Activated T-helper 1 cell treated with Interleukin-2 at 50 U/mL for 16 hours (primary cell): ENCODE data around the gene LGR4.

Source experiments
- DNase-seq: peaks from one replicate; pipeline ENCODE4 v3.0.0-alpha.2; 2020; ENCODE audit warnings: low read depth

Gene LGR4

GRCh38 chr11:27427183-27427980, 45.2 kb downstream of the LGR4 start:
- DNase-seq = no peak

GRCh38 chr11:27425814-27426213, 46.8 kb downstream of the LGR4 start:
- DNase-seq = no peak

- DNase-seq = no peak
These were observed 49.5 kb downstream of the LGR4 start for GRCh38 chr11:27423125-27423524.

GRCh38 chr11:27421819-27422494, 50.6 kb downstream of the LGR4 start:
- no peak for DNase-seq

GRCh38 chr11:27420722-27421572, 51.6 kb downstream of the LGR4 start:
- no peak for DNase-seq

- no peak for DNase-seq
These were observed 52.4 kb downstream of the LGR4 start for GRCh38 chr11:27420217-27420616.

- no peak for DNase-seq
These were observed 54.2 kb downstream of the LGR4 start for GRCh38 chr11:27418356-27418755.

- no peak for DNase-seq
These were observed 55.9 kb downstream of the LGR4 start for GRCh38 chr11:27416568-27417176.

- no peak for DNase-seq
These were observed 57.9 kb downstream of the LGR4 start for GRCh38 chr11:27414644-27415043.

GRCh38 chr11:27413218-27413617, 59.4 kb downstream of the LGR4 start:
- no peak for DNase-seq

- no peak for DNase-seq
These were observed 60.3 kb downstream of the LGR4 start for GRCh38 chr11:27412192-27412691.

- no peak for DNase-seq
These were observed 61.3 kb downstream of the LGR4 start for GRCh38 chr11:27411328-27411727.

- DNase-seq = no peak
These were observed 62.3 kb downstream of the LGR4 start for GRCh38 chr11:27410272-27410671.

- DNase-seq = no peak
These were observed 62.8 kb downstream of the LGR4 start for GRCh38 chr11:27409742-27410141.

GRCh38 chr11:27409049-27409448, 63.5 kb downstream of the LGR4 start:
- no peak for DNase-seq

GRCh38 chr11:27408246-27408800, 64.3 kb downstream of the LGR4 start:
- DNase-seq = no peak

- DNase-seq = no peak
These were observed 65.9 kb downstream of the LGR4 start for GRCh38 chr11:27406498-27407354.

- no peak for DNase-seq
These were observed 67.5 kb downstream of the LGR4 start for GRCh38 chr11:27405134-27405533.

GRCh38 chr11:27404427-27404826, 68.2 kb downstream of the LGR4 start:
- no peak for DNase-seq

- DNase-seq = no peak
These were observed 69.4 kb downstream of the LGR4 start for GRCh38 chr11:27403195-27403594.

- no peak for DNase-seq
These were observed 70.1 kb downstream of the LGR4 start for GRCh38 chr11:27402450-27402849.
